ENCODE results near the gene TMEM37. TPM values are rescaled to one million over a fixed set of nuclear protein-coding genes. Genes with fewer than 3 reads are reported as not detected.

The TMEM37 gene
- total and polyA plus RNA-seq, 2 of the 13 experiments (the other 11 are each of a cell fraction or from before 2014, with no cell fraction given), result 37.7 to 115 TPM

DNA sequence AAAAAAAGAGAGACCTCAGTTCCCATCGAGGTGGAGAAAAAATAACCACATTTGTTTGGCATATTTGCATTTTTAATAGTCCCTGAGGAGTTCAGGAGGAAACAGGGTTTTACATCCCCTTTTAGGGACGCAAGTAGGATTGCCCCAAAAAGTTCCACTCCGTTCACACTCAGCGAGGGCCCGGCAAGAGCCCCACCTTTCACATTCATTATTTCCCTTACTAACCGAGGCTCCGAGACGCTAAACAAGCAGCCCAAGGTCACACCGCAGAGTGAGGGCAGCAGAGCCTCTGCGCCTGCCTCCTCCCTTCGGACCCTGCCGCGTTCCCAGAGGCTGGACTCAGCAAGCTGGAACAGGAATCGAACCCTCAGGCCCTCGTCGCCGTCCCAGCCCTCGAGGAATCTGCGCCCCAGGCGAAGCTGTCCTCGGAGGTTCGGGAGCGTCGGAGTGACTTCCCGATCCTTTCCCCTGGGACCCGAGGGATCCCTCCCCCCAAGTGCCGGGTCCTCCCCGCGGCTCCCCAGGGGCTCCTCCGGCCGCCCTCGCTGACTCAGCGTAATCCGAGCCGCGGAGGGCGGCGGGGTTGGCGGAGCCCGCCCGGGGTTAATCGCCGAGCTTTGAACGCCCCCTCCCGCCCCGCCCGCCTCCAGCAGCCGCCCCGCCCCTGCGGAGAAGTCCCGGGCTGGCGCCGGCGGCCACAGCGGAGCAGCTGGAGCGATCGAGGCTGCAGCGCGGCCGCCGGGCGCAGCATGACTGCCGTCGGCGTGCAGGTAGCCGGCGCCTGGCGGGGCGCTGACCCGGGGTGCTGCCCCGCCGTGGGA is at the start of gene TMEM37 (continued):
- TF ChIP-seq, protein P1, sequence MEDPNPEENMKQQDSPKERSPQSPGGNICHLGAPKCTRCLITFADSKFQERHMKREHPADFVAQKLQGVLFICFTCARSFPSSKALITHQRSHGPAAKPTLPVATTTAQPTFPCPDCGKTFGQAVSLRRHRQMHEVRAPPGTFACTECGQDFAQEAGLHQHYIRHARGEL (CRISPR knock-in tag; IDR thresholded peaks at IDR 0.05), result peak; percentile 81; the same call in 1 of the 2 replicates
- TF ChIP-seq RARG (CRISPR knock-in tag; IDR thresholded peaks at IDR 0.05; ENCODE audit: low read depth), result 0 out of 2 replicates have a peak, but pooled peaks have one; percentile 80
- TF ChIP-seq, protein P2, sequence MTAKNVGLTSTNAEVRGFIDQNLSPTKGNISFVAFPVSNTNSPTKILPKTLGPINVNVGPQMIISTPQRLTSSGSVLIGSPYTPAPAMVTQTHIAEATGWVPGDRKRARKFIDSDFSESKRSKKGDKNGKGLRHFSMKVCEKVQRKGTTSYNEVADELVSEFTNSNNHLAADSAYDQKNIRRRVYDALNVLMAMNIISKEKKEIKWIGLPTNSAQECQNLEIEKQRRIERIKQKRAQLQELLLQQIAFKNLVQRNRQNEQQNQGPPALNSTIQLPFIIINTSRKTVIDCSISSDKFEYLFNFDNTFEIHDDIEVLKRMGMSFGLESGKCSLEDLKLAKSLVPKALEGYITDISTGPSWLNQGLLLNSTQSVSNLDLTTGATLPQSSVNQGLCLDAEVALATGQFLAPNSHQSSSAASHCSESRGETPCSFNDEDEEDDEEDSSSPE (CRISPR knock-in tag; IDR thresholded peaks at IDR 0.05), result peak; percentile 70; the same call in 1 of the 2 replicates
- TF ChIP-seq TBP (CRISPR knock-in tag; IDR thresholded peaks at IDR 0.05), result no peak
- TF ChIP-seq, protein P3, sequence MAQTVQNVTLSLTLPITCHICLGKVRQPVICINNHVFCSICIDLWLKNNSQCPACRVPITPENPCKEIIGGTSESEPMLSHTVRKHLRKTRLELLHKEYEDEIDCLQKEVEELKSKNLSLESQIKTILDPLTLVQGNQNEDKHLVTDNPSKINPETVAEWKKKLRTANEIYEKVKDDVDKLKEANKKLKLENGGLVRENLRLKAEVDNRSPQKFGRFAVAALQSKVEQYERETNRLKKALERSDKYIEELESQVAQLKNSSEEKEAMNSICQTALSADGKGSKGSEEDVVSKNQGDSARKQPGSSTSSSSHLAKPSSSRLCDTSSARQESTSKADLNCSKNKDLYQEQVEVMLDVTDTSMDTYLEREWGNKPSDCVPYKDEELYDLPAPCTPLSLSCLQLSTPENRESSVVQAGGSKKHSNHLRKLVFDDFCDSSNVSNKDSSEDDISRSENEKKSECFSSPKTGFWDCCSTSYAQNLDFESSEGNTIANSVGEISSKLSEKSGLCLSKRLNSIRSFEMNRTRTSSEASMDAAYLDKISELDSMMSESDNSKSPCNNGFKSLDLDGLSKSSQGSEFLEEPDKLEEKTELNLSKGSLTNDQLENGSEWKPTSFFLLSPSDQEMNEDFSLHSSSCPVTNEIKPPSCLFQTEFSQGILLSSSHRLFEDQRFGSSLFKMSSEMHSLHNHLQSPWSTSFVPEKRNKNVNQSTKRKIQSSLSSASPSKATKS (CRISPR knock-in tag; IDR thresholded peaks at IDR 0.05), result peak; percentile 67; the same call in 1 of the 2 replicates
- peak; percentile 74; the same call in 1 of the 2 replicates for TF ChIP-seq ZZZ3 (CRISPR knock-in tag; IDR thresholded peaks at IDR 0.05; ENCODE audit: borderline replicate concordance)
- TF ChIP-seq, protein P4, sequence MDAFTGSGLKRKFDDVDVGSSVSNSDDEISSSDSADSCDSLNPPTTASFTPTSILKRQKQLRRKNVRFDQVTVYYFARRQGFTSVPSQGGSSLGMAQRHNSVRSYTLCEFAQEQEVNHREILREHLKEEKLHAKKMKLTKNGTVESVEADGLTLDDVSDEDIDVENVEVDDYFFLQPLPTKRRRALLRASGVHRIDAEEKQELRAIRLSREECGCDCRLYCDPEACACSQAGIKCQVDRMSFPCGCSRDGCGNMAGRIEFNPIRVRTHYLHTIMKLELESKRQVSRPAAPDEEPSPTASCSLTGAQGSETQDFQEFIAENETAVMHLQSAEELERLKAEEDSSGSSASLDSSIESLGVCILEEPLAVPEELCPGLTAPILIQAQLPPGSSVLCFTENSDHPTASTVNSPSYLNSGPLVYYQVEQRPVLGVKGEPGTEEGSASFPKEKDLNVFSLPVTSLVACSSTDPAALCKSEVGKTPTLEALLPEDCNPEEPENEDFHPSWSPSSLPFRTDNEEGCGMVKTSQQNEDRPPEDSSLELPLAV (CRISPR knock-in tag; conservative IDR thresholded peaks at IDR 0.05; ENCODE audit: low read depth), result no peak
- TF ChIP-seq ASH2L (IDR thresholded peaks at IDR 0.05; ENCODE audit: insufficient read length, low read depth, low read length), result peak; percentile 78
- TF ChIP-seq ZKSCAN8 (CRISPR knock-in tag; IDR thresholded peaks at IDR 0.05; ENCODE audit: borderline replicate concordance), result no peak
- TF ChIP-seq PHF20 (CRISPR knock-in tag; IDR thresholded peaks at IDR 0.05), result no peak
- TF ChIP-seq, protein P5, sequence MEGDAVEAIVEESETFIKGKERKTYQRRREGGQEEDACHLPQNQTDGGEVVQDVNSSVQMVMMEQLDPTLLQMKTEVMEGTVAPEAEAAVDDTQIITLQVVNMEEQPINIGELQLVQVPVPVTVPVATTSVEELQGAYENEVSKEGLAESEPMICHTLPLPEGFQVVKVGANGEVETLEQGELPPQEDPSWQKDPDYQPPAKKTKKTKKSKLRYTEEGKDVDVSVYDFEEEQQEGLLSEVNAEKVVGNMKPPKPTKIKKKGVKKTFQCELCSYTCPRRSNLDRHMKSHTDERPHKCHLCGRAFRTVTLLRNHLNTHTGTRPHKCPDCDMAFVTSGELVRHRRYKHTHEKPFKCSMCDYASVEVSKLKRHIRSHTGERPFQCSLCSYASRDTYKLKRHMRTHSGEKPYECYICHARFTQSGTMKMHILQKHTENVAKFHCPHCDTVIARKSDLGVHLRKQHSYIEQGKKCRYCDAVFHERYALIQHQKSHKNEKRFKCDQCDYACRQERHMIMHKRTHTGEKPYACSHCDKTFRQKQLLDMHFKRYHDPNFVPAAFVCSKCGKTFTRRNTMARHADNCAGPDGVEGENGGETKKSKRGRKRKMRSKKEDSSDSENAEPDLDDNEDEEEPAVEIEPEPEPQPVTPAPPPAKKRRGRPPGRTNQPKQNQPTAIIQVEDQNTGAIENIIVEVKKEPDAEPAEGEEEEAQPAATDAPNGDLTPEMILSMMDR (CRISPR knock-in tag; IDR thresholded peaks at IDR 0.05), result 0 out of 2 replicates have a peak, but pooled peaks have one; percentile 2
- TF ChIP-seq ZNF709 (CRISPR knock-in tag; IDR thresholded peaks at IDR 0.05), result 0 out of 2 replicates have a peak, but pooled peaks have one; percentile 6
- TF ChIP-seq, protein P6, sequence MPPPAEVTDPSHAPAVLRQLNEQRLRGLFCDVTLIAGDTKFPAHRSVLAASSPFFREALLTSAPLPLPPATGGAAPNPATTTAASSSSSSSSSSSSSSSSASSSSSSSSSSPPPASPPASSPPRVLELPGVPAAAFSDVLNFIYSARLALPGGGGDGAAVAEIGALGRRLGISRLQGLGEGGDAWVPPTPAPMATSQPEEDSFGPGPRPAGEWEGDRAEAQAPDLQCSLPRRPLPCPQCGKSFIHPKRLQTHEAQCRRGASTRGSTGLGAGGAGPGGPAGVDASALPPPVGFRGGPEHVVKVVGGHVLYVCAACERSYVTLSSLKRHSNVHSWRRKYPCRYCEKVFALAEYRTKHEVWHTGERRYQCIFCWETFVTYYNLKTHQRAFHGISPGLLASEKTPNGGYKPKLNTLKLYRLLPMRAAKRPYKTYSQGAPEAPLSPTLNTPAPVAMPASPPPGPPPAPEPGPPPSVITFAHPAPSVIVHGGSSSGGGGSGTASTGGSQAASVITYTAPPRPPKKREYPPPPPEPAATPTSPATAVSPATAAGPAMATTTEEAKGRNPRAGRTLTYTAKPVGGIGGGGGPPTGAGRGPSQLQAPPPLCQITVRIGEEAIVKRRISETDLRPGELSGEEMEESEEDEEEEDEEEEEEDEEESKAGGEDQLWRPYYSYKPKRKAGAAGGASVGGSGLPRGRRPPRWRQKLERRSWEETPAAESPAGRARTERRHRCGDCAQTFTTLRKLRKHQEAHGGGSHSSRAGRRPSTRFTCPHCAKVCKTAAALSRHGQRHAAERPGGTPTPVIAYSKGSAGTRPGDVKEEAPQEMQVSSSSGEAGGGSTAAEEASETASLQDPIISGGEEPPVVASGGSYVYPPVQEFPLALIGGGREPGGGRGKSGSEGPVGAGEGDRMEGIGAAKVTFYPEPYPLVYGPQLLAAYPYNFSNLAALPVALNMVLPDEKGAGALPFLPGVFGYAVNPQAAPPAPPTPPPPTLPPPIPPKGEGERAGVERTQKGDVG (CRISPR knock-in tag; IDR thresholded peaks at IDR 0.05; ENCODE audit: borderline replicate concordance), result no peak
- TF ChIP-seq ZNF746 (CRISPR knock-in tag; IDR thresholded peaks at IDR 0.05), result peak; percentile 95
- TF ChIP-seq CHD2 (IDR thresholded peaks at IDR 0.05; ENCODE audit: low read depth, low read length), result 0 out of 2 replicates have a peak, but pooled peaks have one; percentile 12

All from HepG2 (cell line).